Choroid plexus epithelial cell (primary cell): ENCODE data around the gene CCDC142.
A peak's percentile ranks its signal among the peaks of the same experiment; 100 is the strongest.

Source experiments
- DNase-seq: peaks from one replicate; pipeline ENCODE4 v3.0.0-alpha.2; 2010; ENCODE audit warnings: low read depth
- H3K4me3 ChIP-seq: 2 replicates; pipeline ENCODE4 v1.5.1; 2011; ENCODE audit warnings: low read depth, mild to moderate bottlenecking, control low read depth, low read length, moderate library complexity
- TF ChIP-seq, protein P1 (sequence below): conservative IDR thresholded peaks from 2 replicates; pipeline ENCODE4 v1.5.1; 2011; ENCODE audit warnings: low read depth, mild to moderate bottlenecking, control low read depth, inconsistent platforms, low read length, moderate library complexity

CCDC142 gene

GRCh38 chr2:74436848-74437695 is 45.7 kb downstream of the CCDC142 start:
- no peak overlapping the region for H3K4me3 ChIP-seq
- peak; percentile 75 for DNase-seq

GRCh38 chr2:74436111-74436805 is 46.5 kb downstream of the CCDC142 start:
- H3K4me3 ChIP-seq: no peak overlapping the region
- no peak for DNase-seq

More at GRCh38 chr2:74436848-74437695, 45.7 kb downstream of the CCDC142 start:
- TF ChIP-seq, protein P1, sequence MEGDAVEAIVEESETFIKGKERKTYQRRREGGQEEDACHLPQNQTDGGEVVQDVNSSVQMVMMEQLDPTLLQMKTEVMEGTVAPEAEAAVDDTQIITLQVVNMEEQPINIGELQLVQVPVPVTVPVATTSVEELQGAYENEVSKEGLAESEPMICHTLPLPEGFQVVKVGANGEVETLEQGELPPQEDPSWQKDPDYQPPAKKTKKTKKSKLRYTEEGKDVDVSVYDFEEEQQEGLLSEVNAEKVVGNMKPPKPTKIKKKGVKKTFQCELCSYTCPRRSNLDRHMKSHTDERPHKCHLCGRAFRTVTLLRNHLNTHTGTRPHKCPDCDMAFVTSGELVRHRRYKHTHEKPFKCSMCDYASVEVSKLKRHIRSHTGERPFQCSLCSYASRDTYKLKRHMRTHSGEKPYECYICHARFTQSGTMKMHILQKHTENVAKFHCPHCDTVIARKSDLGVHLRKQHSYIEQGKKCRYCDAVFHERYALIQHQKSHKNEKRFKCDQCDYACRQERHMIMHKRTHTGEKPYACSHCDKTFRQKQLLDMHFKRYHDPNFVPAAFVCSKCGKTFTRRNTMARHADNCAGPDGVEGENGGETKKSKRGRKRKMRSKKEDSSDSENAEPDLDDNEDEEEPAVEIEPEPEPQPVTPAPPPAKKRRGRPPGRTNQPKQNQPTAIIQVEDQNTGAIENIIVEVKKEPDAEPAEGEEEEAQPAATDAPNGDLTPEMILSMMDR: no peak

GRCh38 chr2:74430502-74430901 is 52.3 kb downstream of the CCDC142 start:
- TF ChIP-seq, protein P1: no peak
- H3K4me3 ChIP-seq: no peak overlapping the region
- DNase-seq: no peak

More at GRCh38 chr2:74436111-74436805, 46.5 kb downstream of the CCDC142 start:
- TF ChIP-seq, protein P1: no peak

DNA sequence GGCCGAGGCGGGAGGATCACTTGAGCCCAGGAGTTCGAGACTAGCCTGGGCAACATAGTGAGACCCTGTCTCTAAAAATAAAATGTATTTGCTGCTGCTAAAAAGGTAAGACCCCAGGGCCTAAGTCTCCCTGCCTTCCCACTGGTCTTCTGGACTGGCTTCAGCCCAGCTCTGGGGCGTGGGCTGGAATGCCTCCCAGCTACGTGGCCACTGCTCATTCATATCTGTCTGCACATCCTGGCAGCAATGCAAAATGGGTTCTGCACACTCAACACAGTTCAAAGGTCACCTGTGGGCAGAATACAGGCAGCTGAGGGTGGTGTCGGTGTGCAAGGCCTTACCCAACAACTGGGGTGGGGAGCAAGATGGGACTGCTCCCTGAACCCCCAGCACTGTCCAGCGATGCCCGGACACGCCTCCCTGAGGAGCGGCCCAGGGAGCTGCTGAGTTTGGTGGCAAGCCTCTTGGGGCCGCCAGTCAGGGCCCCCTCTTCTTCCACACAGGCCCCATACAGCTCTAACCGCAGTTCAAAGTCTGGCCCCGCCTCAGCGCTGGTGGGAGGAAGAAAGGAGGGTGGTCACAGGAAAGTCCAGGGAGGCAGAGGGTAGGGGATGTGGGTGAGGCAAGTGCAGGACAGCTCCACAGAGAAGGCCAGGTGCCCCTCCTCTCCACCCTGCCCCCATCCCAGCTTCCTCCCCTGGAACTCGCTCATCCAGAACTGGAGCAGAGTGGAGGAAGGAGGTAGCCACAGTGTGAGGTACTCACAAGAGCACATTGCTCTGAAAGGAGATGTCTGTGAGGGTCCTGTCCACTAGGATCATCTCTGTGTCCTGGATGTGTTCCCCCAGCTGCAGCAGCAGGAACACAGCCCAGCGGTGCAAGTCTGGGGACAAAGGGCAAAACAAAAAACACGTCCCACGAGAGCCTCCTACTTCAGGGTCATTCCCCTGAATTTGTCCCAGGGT is 53.0 kb downstream of the CCDC142 start:
- H3K4me3 ChIP-seq: no peak overlapping the region
- DNase-seq: no peak
- TF ChIP-seq, protein P1: no peak

DNA sequence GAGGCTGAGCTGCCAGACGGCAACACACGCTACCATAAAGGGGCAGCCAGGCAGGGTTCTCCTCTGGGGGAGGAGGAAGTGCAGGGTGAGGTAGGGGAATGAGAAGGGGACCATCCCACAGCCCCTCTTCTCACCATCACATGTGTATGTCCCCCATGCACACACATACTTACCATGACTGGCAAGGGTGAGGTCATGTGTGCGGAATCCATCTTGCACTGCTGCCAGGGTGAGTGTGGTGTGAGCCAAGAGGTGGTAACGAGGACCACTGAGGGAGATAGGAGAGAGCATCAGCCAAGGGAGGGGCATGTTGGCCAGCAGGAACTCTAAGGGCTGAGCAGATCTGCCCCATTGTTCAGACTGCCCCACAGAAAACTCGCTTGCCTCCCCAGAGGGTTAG is 54.1 kb downstream of the CCDC142 start:
- TF ChIP-seq, protein P1: no peak
- no peak overlapping the region for H3K4me3 ChIP-seq
- no peak for DNase-seq

DNA sequence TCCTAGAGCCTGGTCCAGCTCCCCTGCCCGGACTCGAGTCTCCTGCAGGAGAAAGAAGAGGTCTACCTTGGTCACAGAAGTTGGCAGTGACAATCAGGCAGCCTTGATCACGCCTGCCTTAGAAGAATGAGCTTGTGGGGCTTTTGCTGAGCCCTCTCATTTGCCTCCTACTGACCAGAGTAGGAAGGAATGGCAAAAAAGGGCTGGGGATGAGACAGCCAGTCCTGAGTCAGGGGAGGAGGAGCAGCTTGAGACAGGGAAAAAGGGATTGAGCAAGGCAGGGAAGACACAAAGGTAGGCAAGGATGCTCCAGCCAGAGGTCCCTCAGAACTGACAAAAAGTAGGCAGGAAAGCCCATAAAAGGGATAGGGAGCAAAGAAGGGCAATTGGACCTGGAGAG is 55.2 kb downstream of the CCDC142 start:
- TF ChIP-seq, protein P1: no peak
- no peak overlapping the region for H3K4me3 ChIP-seq
- no peak for DNase-seq
